ENCODE measurements around the gene TMEM108.

The TMEM108 gene

DNA sequence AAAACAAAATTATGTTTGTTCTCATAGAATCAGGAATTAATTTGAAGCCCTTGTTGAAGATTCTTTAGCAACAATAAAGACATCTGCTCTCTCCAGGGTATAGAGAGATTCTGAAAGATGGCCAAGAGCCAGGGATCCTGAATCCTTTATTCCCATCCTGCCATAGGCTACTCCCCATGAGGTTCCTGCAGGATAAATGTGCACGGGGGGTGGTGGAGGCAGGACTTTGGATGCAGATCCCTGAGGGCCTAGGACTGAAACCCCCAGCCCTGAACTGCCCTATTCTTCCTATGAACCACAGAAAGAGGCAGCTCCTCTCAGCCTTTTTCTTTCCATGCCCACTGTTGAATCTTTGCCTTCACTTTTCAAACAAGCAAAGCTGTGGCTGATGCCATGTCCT, 17.1 kb downstream of the TMEM108 start:
- DNase-seq: no peak

GRCh38 chr3:133058243-133058642, 20.1 kb downstream of the TMEM108 start:
- DNase-seq: no peak

DNA sequence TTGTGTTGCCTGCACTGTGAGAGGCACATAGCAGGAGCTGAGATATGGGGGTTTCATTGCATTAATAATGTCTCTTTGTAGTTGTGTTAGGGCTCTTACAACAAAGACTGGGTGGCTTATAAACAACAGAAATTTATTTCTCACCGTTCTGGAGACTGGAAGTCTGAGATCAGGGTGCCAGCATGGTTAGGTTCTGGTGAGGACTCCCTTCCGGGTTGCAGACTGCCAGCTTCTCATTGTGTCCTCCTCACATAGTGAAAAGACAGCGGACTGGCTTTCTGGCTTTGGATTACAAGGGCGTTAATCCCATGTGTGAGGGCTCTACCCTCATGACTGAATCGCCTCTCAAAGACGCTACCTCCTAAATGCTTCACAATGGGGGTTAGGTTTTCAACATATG, 20.6 kb downstream of the TMEM108 start:
- DNase-seq: no peak

GRCh38 chr3:133065193-133065961, 27.2 kb downstream of the TMEM108 start:
- no peak for DNase-seq

DNA sequence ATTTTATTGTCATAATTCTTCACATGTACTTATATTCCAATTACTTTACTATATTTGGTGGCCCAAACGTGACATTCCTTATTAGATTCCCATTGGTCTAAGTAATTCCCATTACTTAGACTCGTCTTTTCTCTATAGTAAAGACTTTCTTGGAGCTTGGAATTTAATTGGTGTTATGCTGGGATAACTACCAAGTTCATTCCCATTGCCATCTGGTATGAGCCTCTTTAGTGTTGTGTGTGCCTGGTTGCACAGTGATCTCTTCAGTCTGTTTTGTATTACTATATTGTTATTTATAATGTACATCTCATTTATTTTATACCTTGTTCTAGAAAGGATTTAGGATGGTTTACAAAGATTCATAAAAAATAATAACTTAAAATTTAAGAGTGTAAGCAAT, 27.8 kb downstream of the TMEM108 start:
- DNase-seq: no peak

- no peak for DNase-seq
These were observed 31.5 kb downstream of the TMEM108 start for GRCh38 chr3:133069556-133070286.

DNA sequence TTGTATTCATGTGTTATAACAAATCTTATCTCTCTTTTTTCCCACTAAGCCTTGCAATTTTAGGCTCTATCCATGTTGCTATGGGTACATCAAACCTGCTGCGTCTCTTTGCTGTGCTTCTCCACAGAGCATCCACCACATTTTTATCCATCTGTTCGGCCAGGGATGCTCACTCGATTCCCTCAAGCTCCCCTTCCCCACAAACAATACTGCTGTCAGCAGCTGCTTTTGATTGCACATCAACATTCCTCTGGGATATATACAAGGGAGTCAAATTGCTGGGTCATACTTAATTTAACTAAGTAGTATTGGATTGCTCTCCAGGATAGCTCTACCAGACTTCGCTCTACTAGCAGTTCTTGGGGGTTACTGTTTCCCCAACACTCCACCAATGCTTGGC, 36.8 kb downstream of the TMEM108 start:
- no peak for DNase-seq

GRCh38 chr3:133077688-133078087, 39.5 kb downstream of the TMEM108 start:
- DNase-seq: no peak

- no peak for DNase-seq
These were observed 41.4 kb downstream of the TMEM108 start for GRCh38 chr3:133079621-133080020.

GRCh38 chr3:133081016-133081415, 42.8 kb downstream of the TMEM108 start:
- no peak for DNase-seq

DNA sequence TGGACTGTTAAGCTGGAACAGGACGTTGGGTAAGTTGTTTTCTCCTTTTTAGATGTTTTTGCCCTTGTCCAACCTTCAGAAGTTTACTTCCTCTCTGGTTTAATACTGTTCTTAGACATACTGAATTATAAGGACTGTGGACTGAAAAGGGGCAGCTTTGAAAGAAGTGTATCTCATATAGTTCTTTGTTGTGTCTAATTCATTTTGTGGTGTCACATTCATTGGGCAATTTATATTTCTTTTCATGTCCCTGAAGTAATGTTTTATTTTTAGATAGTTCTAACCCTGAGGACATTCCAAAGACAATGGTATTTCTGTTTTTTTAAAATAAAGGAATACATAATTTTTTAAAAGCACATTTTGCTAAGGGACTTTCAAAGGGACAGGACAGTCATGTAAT, 45.2 kb downstream of the TMEM108 start:
- no peak for DNase-seq

DNA sequence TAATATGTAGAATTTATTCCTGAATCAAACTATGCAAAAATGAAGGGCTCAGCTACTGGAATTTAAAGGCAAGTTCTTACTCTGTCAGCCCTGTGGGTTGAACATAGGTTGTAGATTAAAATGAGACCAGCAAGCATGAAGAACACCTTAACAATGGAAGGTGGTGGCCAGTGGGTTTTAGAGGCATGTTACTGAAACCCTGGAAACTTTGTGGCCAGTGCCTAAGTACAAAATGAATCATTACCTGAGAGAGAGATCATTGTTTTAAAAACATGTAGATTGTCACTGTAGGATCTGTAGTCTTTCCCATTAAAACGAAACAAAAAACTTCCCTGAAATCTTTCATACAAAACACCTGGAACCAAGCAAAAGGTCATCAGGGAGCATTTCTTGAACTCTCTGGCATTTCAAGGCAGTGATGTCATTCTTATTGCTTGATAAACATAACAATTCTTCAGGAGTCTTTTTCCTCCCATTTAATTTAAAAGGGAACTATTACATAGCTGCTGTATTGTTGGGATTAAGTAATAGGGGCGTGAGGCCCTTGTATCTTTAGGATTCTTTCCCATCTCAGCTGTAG, 51.8 kb downstream of the TMEM108 start:
- DNase-seq: no peak

GRCh38 chr3:133092681-133093080, 54.5 kb downstream of the TMEM108 start:
- no peak for DNase-seq

DNA sequence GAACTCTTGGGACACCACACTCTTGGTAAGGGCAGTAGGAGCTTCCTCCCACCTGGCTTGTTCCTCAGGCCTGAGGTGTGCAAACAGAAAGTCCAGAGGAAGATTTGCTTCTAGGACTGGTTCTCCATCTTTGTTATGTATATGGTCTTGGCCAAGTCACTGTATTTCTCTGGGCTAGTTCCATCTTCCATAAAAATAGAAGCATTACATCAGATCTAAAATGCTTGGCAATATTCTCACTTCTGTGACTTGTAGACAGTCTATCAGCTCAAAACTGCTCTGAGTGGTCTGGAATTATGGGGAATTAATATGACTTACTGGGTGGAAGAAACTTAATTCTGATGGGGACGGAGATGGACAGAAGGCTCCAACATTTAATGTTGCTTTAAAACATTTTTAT, 55.2 kb downstream of the TMEM108 start:
- no peak for DNase-seq

- no peak for DNase-seq
These were observed 58.9 kb downstream of the TMEM108 start for GRCh38 chr3:133096900-133097613.

- no peak for DNase-seq
These were observed 65.5 kb downstream of the TMEM108 start for GRCh38 chr3:133103706-133104105.

GRCh38 chr3:133106169-133106568, 68.0 kb downstream of the TMEM108 start:
- DNase-seq: no peak

DNA sequence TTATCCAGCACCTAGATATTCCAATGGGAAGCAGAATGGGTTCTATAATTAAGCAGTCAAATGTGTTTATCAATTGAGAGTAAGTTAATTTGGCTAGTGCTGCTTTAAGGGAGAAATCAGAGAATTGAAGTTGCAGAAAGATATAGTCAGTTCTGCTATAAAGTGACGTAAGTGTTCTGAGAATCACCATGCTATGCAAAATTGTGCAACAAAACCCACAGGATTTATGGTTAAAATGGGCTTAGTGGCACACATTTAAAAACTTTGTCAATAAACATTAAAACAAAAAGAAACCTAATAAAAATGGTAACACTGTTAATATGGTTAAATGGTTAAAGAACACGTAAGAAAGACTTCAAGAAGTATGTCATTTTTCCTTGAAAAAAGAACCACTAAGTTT, 74.5 kb downstream of the TMEM108 start:
- no peak for DNase-seq

GRCh38 chr3:133113526-133113925, 75.3 kb downstream of the TMEM108 start:
- no peak for DNase-seq

DNA sequence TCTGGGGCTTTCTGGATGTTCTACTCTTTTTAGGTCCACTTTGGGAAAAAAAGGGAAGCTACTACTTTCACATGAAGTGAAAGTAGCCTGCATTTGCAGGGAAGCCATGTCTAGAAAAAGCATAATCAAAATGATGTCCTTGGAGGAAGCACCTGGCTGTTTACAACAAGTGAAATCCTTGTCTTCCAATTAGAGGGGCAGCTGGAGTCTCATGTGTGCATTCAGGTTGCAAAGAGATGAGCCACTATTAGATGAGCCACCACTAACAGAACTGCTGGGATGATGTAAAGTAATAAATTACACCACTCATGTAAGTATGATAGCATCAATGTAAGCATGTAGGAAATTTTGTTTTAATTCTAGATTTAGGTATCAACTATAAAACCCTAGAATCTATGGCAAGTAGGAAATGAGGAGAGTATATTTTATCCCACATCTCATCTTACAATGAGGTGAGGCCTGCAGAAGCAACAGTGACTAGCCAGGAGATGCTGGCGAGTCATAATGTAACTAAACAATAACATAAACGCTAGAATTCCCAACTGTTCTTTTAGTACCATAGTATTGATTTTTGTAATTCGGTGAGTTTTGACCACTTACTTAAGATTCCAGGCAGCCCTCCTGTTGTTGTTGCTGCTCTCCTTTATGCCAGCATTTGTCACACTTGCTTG, 75.9 kb downstream of the TMEM108 start:
- no peak for DNase-seq

DNA sequence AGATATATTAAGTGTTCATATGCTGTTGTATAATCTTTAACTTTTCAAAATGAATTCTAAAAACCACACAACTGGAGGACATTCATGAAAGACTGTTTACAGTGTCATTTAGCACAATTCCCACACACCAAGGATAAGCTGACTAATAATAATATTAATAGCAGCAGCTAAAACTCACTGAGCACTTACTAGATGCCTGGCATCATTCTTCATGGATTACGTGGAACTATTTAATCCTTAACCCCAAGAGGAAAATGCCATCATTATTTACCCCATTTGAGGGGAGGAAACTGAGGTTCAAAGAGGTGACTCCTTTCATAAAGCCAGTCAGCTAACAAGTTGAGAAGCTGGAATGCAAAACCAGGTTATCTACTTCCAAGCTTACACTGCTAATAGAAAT, 77.0 kb downstream of the TMEM108 start:
- no peak for DNase-seq

DNA sequence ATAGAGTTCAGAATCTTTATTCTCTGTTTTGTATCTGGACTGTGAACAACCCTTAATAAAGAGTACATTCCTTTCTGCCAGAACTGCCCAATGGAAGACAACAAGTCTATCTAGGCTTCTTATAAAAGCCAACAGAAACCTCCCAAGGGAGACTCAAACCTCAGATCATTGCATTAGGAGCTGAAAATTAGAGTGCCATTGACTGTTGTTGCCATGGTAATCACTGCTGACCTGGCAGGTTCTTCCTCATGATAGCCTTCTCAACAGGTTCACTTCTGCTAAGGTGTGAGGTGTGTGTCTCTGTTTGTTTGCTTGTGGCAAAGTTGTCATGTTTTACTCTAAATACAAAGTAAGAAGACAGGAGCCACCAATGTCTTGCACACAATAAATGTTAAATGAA, 79.2 kb downstream of the TMEM108 start:
- no peak for DNase-seq

- DNase-seq: no peak
These were observed 81.0 kb downstream of the TMEM108 start for GRCh38 chr3:133119176-133119575.

Measured in activated naive CD4-positive, alpha-beta T cell treated with anti-CD3 and anti-CD28 coated beads, Interleukin-2, amount 50 U/mL, for 16 hours (primary cell).